GM12878 (cell line): ENCODE measurements around the gene VWA3B. TPM values are rescaled to one million over a fixed set of nuclear protein-coding genes. Genes with fewer than 3 reads are reported as not detected.

Experiments used
- ATF2 ChIP-seq: IDR thresholded peaks from 2 replicates; pipeline ENCODE4 v1.6.1; 2012; ENCODE audit warnings: low read length, inconsistent platforms
- BACH1 ChIP-seq: fragments of 450-650 bp; IDR thresholded peaks from 2 replicates; pipeline ENCODE4 v1.6.1; 2017; ENCODE audit warnings: mild to moderate bottlenecking, borderline replicate concordance
- EED ChIP-seq: sonication (generic); IDR thresholded peaks from 2 replicates; pipeline ENCODE4 v1.6.1; 2016; ENCODE audit warnings: antibody characterized with exemption, low read depth
- JUND ChIP-seq: IDR thresholded peaks from 2 replicates; pipeline ENCODE4 v1.6.1; 2012; ENCODE audit warnings: low read depth, mild to moderate bottlenecking, low read length, improper control_type of control experiment, moderate library complexity
- MEF2A ChIP-seq: IDR thresholded peaks from 2 replicates; pipeline ENCODE4 v1.6.1; 2011; ENCODE audit warnings: low read depth, mild to moderate bottlenecking, low read length, moderate library complexity; ENCODE audit not compliant: insufficient read depth
- MXI1 ChIP-seq: fragments of 150-350 bp; IDR thresholded peaks from 2 replicates; pipeline ENCODE4 v1.6.1; 2011; ENCODE audit warnings: low read depth, mild to moderate bottlenecking, inconsistent platforms, low read length, improper control_type of control experiment
- MYB ChIP-seq: fragments of 150-350 bp; IDR thresholded peaks from 2 replicates; pipeline ENCODE4 v1.6.1; 2014; ENCODE audit warnings: mild to moderate bottlenecking, low read depth, low read length, borderline replicate concordance
- NKRF ChIP-seq: fragments of 450-650 bp; conservative IDR thresholded peaks from 2 replicates; pipeline ENCODE4 v1.6.1; 2017; ENCODE audit warnings: mild to moderate bottlenecking, moderate library complexity
- PAX5 ChIP-seq: IDR thresholded peaks from 2 replicates; pipeline ENCODE4 v1.6.1; 2011; ENCODE audit warnings: low read depth, low read length, borderline replicate concordance
- RAD51 ChIP-seq: fragments of 450-650 bp; IDR thresholded peaks from 2 replicates; pipeline ENCODE4 v1.6.1; 2016; ENCODE audit warnings: moderate library complexity, mild to moderate bottlenecking, inconsistent platforms
- SMC3 ChIP-seq: IDR thresholded peaks from 2 replicates; pipeline ENCODE4 v1.6.1; 2011; ENCODE audit warnings: low read length, improper control_type of control experiment, borderline replicate concordance
- TAF1 ChIP-seq: IDR thresholded peaks from 2 replicates; pipeline ENCODE4 v1.6.1; 2011; ENCODE audit warnings: mild to moderate bottlenecking, low read depth, low read length, borderline replicate concordance
- ZBED1 ChIP-seq: IDR thresholded peaks from 2 replicates; pipeline ENCODE4 v1.6.1; 2016; ENCODE audit warnings: borderline replicate concordance
- polyA plus RNA-seq, 11 experiments: library from polyadenylated mRNA; depleted of rRNA in 4 of 11; unstranded in 6 of 11; stranded (reverse) in 5 of 11; fragments of >200 nt; fragmentation: Nextera tagmentation in 4 of 11; fragmentation: Illumina TruSeq in 1 of 11; extraction: Ambion mirVana in 4 of 11; extraction: Trizol in 1 of 11; gene quantifications; 1 replicate in 1 of 11; 2 replicates in 10 of 11; pipeline versions ENCODE4 v1.2.1 to v1.2.3, GENCODE V29; 2011 to 2016; ENCODE audit warnings: inconsistent platforms in 2 of 11, missing spikeins in 2 of 11, low read depth in 1 of 11
- total RNA-seq, 4 experiments: library from RNA; depleted of rRNA in 3 of 4; stranded (reverse); fragments of >200 nt in 3 of 4; fragmentation: Illumina TruSeq in 1 of 4; extraction: Trizol in 1 of 4; gene quantifications; 2 replicates each; pipeline versions ENCODE4 v1.2.1 to v1.2.3, GENCODE V29; 2013 to 2021
- TF ChIP-seq, protein P1 (sequence below): IDR thresholded peaks from 2 replicates; pipeline ENCODE4 v1.6.1; 2011; ENCODE audit warnings: low read depth, low read length, improper control_type of control experiment, borderline replicate concordance
- TF ChIP-seq, protein P2 (sequence below): IDR thresholded peaks from 2 replicates; pipeline ENCODE4 v1.6.1; 2012; ENCODE audit warnings: low read depth, low read length, improper control_type of control experiment

The VWA3B gene
- total and polyA plus RNA-seq, 10 of the 15 experiments (the other 5 are each of a cell fraction or from before 2014, with no cell fraction given): 0.04 to 0.86 (median 0.19) TPM; not detected in 4

GRCh38 chr2:98093611-98094010 is 6.6 kb downstream of the VWA3B start (continued):
- TF ChIP-seq SMC3 (no peak), PAX5 (no peak), ATF2 (no peak), JUND (no peak), MYB (no peak), MEF2A (no peak), NKRF (no peak), EED (no peak), TAF1 (no peak), BACH1 (no peak), ZBED1 (no peak), MXI1 (no peak), RAD51 (no peak)
- TF ChIP-seq, protein P1, sequence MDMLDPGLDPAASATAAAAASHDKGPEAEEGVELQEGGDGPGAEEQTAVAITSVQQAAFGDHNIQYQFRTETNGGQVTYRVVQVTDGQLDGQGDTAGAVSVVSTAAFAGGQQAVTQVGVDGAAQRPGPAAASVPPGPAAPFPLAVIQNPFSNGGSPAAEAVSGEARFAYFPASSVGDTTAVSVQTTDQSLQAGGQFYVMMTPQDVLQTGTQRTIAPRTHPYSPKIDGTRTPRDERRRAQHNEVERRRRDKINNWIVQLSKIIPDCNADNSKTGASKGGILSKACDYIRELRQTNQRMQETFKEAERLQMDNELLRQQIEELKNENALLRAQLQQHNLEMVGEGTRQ: no peak
- TF ChIP-seq, protein P2, sequence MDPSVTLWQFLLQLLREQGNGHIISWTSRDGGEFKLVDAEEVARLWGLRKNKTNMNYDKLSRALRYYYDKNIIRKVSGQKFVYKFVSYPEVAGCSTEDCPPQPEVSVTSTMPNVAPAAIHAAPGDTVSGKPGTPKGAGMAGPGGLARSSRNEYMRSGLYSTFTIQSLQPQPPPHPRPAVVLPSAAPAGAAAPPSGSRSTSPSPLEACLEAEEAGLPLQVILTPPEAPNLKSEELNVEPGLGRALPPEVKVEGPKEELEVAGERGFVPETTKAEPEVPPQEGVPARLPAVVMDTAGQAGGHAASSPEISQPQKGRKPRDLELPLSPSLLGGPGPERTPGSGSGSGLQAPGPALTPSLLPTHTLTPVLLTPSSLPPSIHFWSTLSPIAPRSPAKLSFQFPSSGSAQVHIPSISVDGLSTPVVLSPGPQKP: no peak
